SHP77 (cell line): Measurements from ENCODE around the gene PPP1R14C.

Source experiments
- DNase-seq, 2 experiments: peaks; one replicate each; lab custom pipeline; 2025; lab: John Stamatoyannopoulos, UW

The PPP1R14C gene

GRCh38 chr6:150138638-150139037 lies 4.2 kb upstream of the PPP1R14C start:
- DNase-seq: no peak

GRCh38 chr6:150139533-150139932 lies 3.3 kb upstream of the PPP1R14C start:
- DNase-seq: no peak

- no peak for DNase-seq
Observed at GRCh38 chr6:150140236-150140969, 2.4 kb upstream of the PPP1R14C start.

GRCh38 chr6:150142097-150142669 lies 661 bp upstream of the PPP1R14C start:
- DNase-seq: peak in 1 of 2 experiments; percentile 16

GRCh38 chr6:150143516-150144293 lies 861 bp downstream of the PPP1R14C start:
- DNase-seq: no peak

- no peak for DNase-seq
Observed at GRCh38 chr6:150144294-150144868, 1.5 kb downstream of the PPP1R14C start.

- DNase-seq: no peak
Observed at GRCh38 chr6:150145427-150145826, 2.6 kb downstream of the PPP1R14C start.

GRCh38 chr6:150145830-150146229 lies 3.0 kb downstream of the PPP1R14C start:
- DNase-seq: no peak

GRCh38 chr6:150146436-150146835 lies 3.6 kb downstream of the PPP1R14C start:
- DNase-seq: no peak

- no peak for DNase-seq
Observed at GRCh38 chr6:150149146-150149545, 6.3 kb downstream of the PPP1R14C start.

- no peak for DNase-seq
Observed at GRCh38 chr6:150150458-150150820, 7.6 kb downstream of the PPP1R14C start.

GRCh38 chr6:150150821-150151646 lies 8.2 kb downstream of the PPP1R14C start:
- no peak for DNase-seq

- no peak for DNase-seq
Observed at GRCh38 chr6:150152891-150153876, 10.3 kb downstream of the PPP1R14C start.

- no peak for DNase-seq
Observed at GRCh38 chr6:150153905-150154492, 11.2 kb downstream of the PPP1R14C start.

- DNase-seq: no peak
Observed at GRCh38 chr6:150156460-150156859, 13.6 kb downstream of the PPP1R14C start.

GRCh38 chr6:150157081-150157480 lies 14.2 kb downstream of the PPP1R14C start:
- DNase-seq: no peak

- DNase-seq: no peak
Observed at GRCh38 chr6:150159757-150160156, 16.9 kb downstream of the PPP1R14C start.

GRCh38 chr6:150163970-150164369 lies 21.1 kb downstream of the PPP1R14C start:
- no peak for DNase-seq

- no peak for DNase-seq
Observed at GRCh38 chr6:150165020-150165702, 22.3 kb downstream of the PPP1R14C start.

- DNase-seq: no peak
Observed at GRCh38 chr6:150167479-150167873, 24.6 kb downstream of the PPP1R14C start.
